HepG2 (cell line): Measurements from ENCODE around the gene MTHFD2L. TPM values are rescaled to one million over a fixed set of nuclear protein-coding genes. Genes with fewer than 3 reads are reported as not detected.

Source experiments
- FOSL1 ChIP-seq: sonication (generic); formaldehyde crosslinking; IDR thresholded peaks from 2 replicates; pipeline ENCODE4 v1.9.0; 2021; ENCODE audit warnings: missing genetic modification reagents, borderline replicate concordance
- HMG20B ChIP-seq: conservative IDR thresholded peaks from 2 replicates; pipeline ENCODE4 v1.6.1; 2016; ENCODE audit warnings: missing genetic modification reagents, missing compliant biosample characterization
- ISX ChIP-seq: sonication (generic); formaldehyde crosslinking; conservative IDR thresholded peaks from 2 replicates; pipeline ENCODE4 v1.5.0; 2020; ENCODE audit warnings: missing genetic modification reagents
- NCOA5 ChIP-seq: sonication (generic); formaldehyde crosslinking; IDR thresholded peaks from 2 replicates; pipeline ENCODE4 v1.4.0; 2020; ENCODE audit warnings: missing genetic modification reagents
- NFKBIZ ChIP-seq: IDR thresholded peaks from 2 replicates; pipeline ENCODE4 v1.6.1; 2018; ENCODE audit warnings: missing genetic modification reagents, missing compliant biosample characterization
- NKX3-1 ChIP-seq: sonication (generic); formaldehyde crosslinking; IDR thresholded peaks from 2 replicates; pipeline ENCODE4 v1.5.0; 2020; ENCODE audit warnings: missing genetic modification reagents
- PAX8 ChIP-seq: sonication (generic); formaldehyde crosslinking; IDR thresholded peaks from 2 replicates; pipeline ENCODE4 v1.8.0; 2022; ENCODE audit warnings: mild to moderate bottlenecking, missing genetic modification reagents, borderline replicate concordance
- THAP9 ChIP-seq: sonication (generic); formaldehyde crosslinking; IDR thresholded peaks from 2 replicates; pipeline ENCODE4; 2020; ENCODE audit warnings: missing genetic modification reagents, mild to moderate bottlenecking, borderline replicate concordance
- ZFAT ChIP-seq: sonication (generic); formaldehyde crosslinking; conservative IDR thresholded peaks from 2 replicates; pipeline ENCODE4 v1.8.1; 2023; ENCODE audit warnings: missing genetic modification reagents, inconsistent platforms
- ZFP36 ChIP-seq: fragments of 150-350 bp; IDR thresholded peaks from 2 replicates; pipeline ENCODE4 v1.6.1; 2018; ENCODE audit warnings: borderline replicate concordance, low read length, low read depth; ENCODE audit not compliant: partially characterized antibody
- ZFX ChIP-seq: sonication (generic); formaldehyde crosslinking; IDR thresholded peaks from 2 replicates; pipeline ENCODE4 v1.4.0; 2020; ENCODE audit warnings: mild to moderate bottlenecking, low read depth, missing genetic modification reagents, moderate library complexity
- ZKSCAN1 ChIP-seq: fragments of 150-350 bp; IDR thresholded peaks from 2 replicates; pipeline ENCODE4 v1.6.1; 2014; ENCODE audit warnings: low read length
- ZNF138 ChIP-seq: sonication (generic); formaldehyde crosslinking; IDR thresholded peaks from 2 replicates; pipeline ENCODE4 v1.5.0; 2020; ENCODE audit warnings: mild to moderate bottlenecking, low read depth, missing genetic modification reagents
- ZNF180 ChIP-seq: sonication (generic); formaldehyde crosslinking; IDR thresholded peaks from 2 replicates; pipeline ENCODE4 v1.4.0; 2020; ENCODE audit warnings: low read depth, missing genetic modification reagents, borderline replicate concordance
- ZNF44 ChIP-seq: sonication (generic); formaldehyde crosslinking; IDR thresholded peaks from 2 replicates; pipeline ENCODE4 v1.5.1; 2020; ENCODE audit warnings: mild to moderate bottlenecking, missing genetic modification reagents
- ZNF468 ChIP-seq: sonication (generic); formaldehyde crosslinking; IDR thresholded peaks from 2 replicates; pipeline ENCODE4 v1.8.0; 2022; ENCODE audit warnings: mild to moderate bottlenecking, moderate library complexity, missing genetic modification reagents
- ZNF550 ChIP-seq: sonication (generic); formaldehyde crosslinking; IDR thresholded peaks from 2 replicates; pipeline ENCODE4 v1.4.0; 2020; ENCODE audit warnings: mild to moderate bottlenecking, missing genetic modification reagents, borderline replicate concordance
- ZNF570 ChIP-seq: sonication (generic); formaldehyde crosslinking; IDR thresholded peaks from 2 replicates; pipeline ENCODE4 v1.4.0; 2020; ENCODE audit warnings: mild to moderate bottlenecking, missing genetic modification reagents, borderline replicate concordance
- ZNF614 ChIP-seq: IDR thresholded peaks from 2 replicates; pipeline ENCODE4 v1.6.1; 2018; ENCODE audit warnings: missing biosample characterization, missing genetic modification reagents, inconsistent platforms, borderline replicate concordance
- ZNF616 ChIP-seq: sonication (generic); formaldehyde crosslinking; IDR thresholded peaks from 2 replicates; pipeline ENCODE4 v1.5.0; 2020; ENCODE audit warnings: low read depth, mild to moderate bottlenecking, missing genetic modification reagents
- ZNF768 ChIP-seq: sonication (generic); formaldehyde crosslinking; IDR thresholded peaks from 2 replicates; pipeline ENCODE4 v1.4.0; 2020; ENCODE audit warnings: missing genetic modification reagents
- ZNF782 ChIP-seq: sonication (generic); formaldehyde crosslinking; IDR thresholded peaks from 2 replicates; pipeline ENCODE4 v1.4.0; 2020; ENCODE audit warnings: missing genetic modification reagents, mild to moderate bottlenecking, borderline replicate concordance
- ZSCAN30 ChIP-seq: sonication (generic); formaldehyde crosslinking; IDR thresholded peaks from 2 replicates; pipeline ENCODE4 v1.5.0; 2020; ENCODE audit warnings: mild to moderate bottlenecking, missing genetic modification reagents
- polyA plus RNA-seq, 8 experiments: library from polyadenylated mRNA; depleted of rRNA in 3 of 8; stranded (reverse) in 7 of 8; unstranded in 1 of 8; fragments of >200 nt; fragmentation: Illumina TruSeq in 4 of 8; extraction: Trizol in 4 of 8; gene quantifications; 2 replicates each; pipeline versions ENCODE4 v1.2.1 to v1.2.3, GENCODE V29; 2011 to 2016; ENCODE audit warnings: low read depth in 4 of 8, missing spikeins in 1 of 8, mixed read lengths in 1 of 8; ENCODE audit not compliant: insufficient read depth in 1 of 8
- total RNA-seq, 5 experiments: library from RNA; depleted of rRNA; stranded (reverse); fragments of >200 nt; fragmentation: Illumina TruSeq; extraction: Trizol; gene quantifications; 2 replicates each; pipeline ENCODE4 v1.2.3, GENCODE V29; 2016; ENCODE audit warnings: low read depth in 1 of 5
- TF ChIP-seq, protein P1 (sequence below): sonication (generic); formaldehyde crosslinking; IDR thresholded peaks from 2 replicates; pipeline ENCODE4 v1.4.0; 2020; ENCODE audit warnings: mild to moderate bottlenecking, missing genetic modification reagents
- TF ChIP-seq, protein P2 (sequence below): IDR thresholded peaks from 2 replicates; pipeline ENCODE4 v1.6.1; 2016; ENCODE audit warnings: mild to moderate bottlenecking, missing biosample characterization, missing genetic modification reagents
- TF ChIP-seq, protein P3 (sequence below): sonication (generic); formaldehyde crosslinking; IDR thresholded peaks from 2 replicates; pipeline ENCODE4 v1.8.1; 2023; ENCODE audit warnings: missing genetic modification reagents, inconsistent platforms, borderline replicate concordance

Gene MTHFD2L
- total and polyA plus RNA-seq, 2 of the 13 experiments (the other 11 are each of a cell fraction or from before 2014, with no cell fraction given) = 10.5 to 14.9 TPM

DNA sequence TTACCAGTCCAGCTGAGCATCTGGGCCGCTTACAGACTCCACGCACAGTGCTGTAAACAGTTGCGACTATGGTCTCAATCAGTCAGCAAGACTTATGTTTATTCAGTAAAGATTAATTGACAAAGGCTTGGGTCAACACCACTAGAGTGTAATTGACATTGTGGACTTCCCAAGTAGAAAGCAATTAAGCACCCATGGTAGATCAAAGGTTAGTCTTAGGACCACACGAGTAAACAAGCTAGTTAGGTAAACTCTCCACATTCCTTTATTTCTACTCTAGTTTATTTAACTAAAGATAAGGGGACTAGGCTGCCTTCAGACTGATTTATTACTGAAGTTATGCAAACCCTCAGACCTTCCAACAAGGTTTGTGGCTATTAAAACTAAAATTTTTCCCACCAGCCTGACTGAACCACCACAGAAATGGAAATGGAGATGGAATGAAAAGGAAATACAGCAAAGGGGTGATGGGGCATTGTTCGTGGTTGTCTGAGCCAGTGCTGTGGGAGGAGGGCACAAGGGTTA lies 44.2 kb downstream of the MTHFD2L start (continued):
- peak; percentile 94 for TF ChIP-seq ZFP36
- no peak for TF ChIP-seq ZFX (CRISPR knock-in tag)
- TF ChIP-seq ZNF614 (CRISPR knock-in tag) = peak; percentile 66; the same call in 1 of the 2 replicates
- no peak for TF ChIP-seq THAP9 (CRISPR knock-in tag)
- no peak for TF ChIP-seq ISX (CRISPR knock-in tag)
- no peak for TF ChIP-seq ZNF570
- TF ChIP-seq, protein P1, sequence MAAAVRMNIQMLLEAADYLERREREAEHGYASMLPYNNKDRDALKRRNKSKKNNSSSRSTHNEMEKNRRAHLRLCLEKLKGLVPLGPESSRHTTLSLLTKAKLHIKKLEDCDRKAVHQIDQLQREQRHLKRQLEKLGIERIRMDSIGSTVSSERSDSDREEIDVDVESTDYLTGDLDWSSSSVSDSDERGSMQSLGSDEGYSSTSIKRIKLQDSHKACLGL = no peak
- no peak for TF ChIP-seq ZNF180 (CRISPR knock-in tag)
- peak; percentile 93 for TF ChIP-seq NKX3-1 (CRISPR knock-in tag)
- TF ChIP-seq ZNF768 (CRISPR knock-in tag) = no peak
- no peak for TF ChIP-seq ZFAT
- no peak for TF ChIP-seq ZNF782
- TF ChIP-seq ZSCAN30 (CRISPR knock-in tag) = no peak
- TF ChIP-seq, protein P2, sequence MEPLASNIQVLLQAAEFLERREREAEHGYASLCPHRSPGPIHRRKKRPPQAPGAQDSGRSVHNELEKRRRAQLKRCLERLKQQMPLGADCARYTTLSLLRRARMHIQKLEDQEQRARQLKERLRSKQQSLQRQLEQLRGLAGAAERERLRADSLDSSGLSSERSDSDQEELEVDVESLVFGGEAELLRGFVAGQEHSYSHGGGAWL (CRISPR knock-in tag) = no peak
- TF ChIP-seq, protein P3, sequence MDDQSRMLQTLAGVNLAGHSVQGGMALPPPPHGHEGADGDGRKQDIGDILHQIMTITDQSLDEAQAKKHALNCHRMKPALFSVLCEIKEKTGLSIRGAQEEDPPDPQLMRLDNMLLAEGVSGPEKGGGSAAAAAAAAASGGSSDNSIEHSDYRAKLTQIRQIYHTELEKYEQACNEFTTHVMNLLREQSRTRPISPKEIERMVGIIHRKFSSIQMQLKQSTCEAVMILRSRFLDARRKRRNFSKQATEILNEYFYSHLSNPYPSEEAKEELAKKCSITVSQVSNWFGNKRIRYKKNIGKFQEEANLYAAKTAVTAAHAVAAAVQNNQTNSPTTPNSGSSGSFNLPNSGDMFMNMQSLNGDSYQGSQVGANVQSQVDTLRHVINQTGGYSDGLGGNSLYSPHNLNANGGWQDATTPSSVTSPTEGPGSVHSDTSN (CRISPR knock-in tag) = no peak
- no peak for TF ChIP-seq ZNF138
- TF ChIP-seq ZNF616 (CRISPR knock-in tag) = no peak
- no peak for TF ChIP-seq ZKSCAN1
- TF ChIP-seq ZNF468 (CRISPR knock-in tag) = no peak
- peak; percentile 97 for TF ChIP-seq NFKBIZ (CRISPR knock-in tag)
- TF ChIP-seq ZNF550 (CRISPR knock-in tag) = no peak
- no peak for TF ChIP-seq NCOA5 (CRISPR knock-in tag)
- TF ChIP-seq ZNF44 (CRISPR knock-in tag) = no peak; the same call in 1 of the 2 replicates
- TF ChIP-seq PAX8 = no peak
- TF ChIP-seq HMG20B (CRISPR knock-in tag) = peak; percentile 99
- TF ChIP-seq FOSL1 = no peak; the same call in 1 of the 2 replicates
